ENCODE data around the gene C17orf75.

C17orf75 gene

GRCh38 chr17:32302037-32302436, 39.9 kb downstream of the C17orf75 start:
- H3K9me3 ChIP-seq (ENCODE audit: severe bottlenecking) = no peaks in the 10 kb centered on the region
- no peaks in the 10 kb centered on the region for H3K4me1 ChIP-seq (ENCODE audit: insufficient read depth, poor library complexity, severe bottlenecking)
- DNase-seq (ENCODE audit: low spot score) = no peak
- H3K27ac ChIP-seq (ENCODE audit: poor library complexity, severe bottlenecking) = no peak overlapping the region
- ATAC-seq (ENCODE audit: low read depth) = no peak
- no peaks in the 10 kb centered on the region for H3K36me3 ChIP-seq (ENCODE audit: low read depth)
- no peak overlapping the region for H3K4me3 ChIP-seq (ENCODE audit: severe bottlenecking)
- no peak for TF ChIP-seq CTCF (IDR thresholded peaks at IDR 0.05; ENCODE audit: poor library complexity, severe bottlenecking)
- no peaks in the 10 kb centered on the region for H3K27me3 ChIP-seq (ENCODE audit: insufficient read depth, poor library complexity, severe bottlenecking)

- Histone ChIP-seq H3K27ac (ENCODE audit: poor library complexity, severe bottlenecking) (no peak overlapping the region), H3K36me3 (ENCODE audit: low read depth) (no peaks in the 10 kb centered on the region), H3K4me1 (ENCODE audit: insufficient read depth, poor library complexity, severe bottlenecking) (no peaks in the 10 kb centered on the region), H3K4me3 (ENCODE audit: severe bottlenecking) (no peak overlapping the region), H3K9me3 (ENCODE audit: severe bottlenecking) (no peaks in the 10 kb centered on the region), H3K27me3 (ENCODE audit: insufficient read depth, poor library complexity, severe bottlenecking) (no peaks in the 10 kb centered on the region)
- no peak for TF ChIP-seq CTCF (IDR thresholded peaks at IDR 0.05; ENCODE audit: poor library complexity, severe bottlenecking)
- DNase-seq (ENCODE audit: low spot score) (no peak), ATAC-seq (ENCODE audit: low read depth) (no peak)
These were observed 42.3 kb downstream of the C17orf75 start for GRCh38 chr17:32299580-32300164.

- no peaks in the 10 kb centered on the region for H3K27me3 ChIP-seq (ENCODE audit: insufficient read depth, poor library complexity, severe bottlenecking)
- DNase-seq (ENCODE audit: low spot score) = no peak
- H3K36me3 ChIP-seq (ENCODE audit: low read depth) = no peaks in the 10 kb centered on the region
- H3K9me3 ChIP-seq (ENCODE audit: severe bottlenecking) = no peaks in the 10 kb centered on the region
- no peak overlapping the region for H3K4me3 ChIP-seq (ENCODE audit: severe bottlenecking)
- no peaks in the 10 kb centered on the region for H3K4me1 ChIP-seq (ENCODE audit: insufficient read depth, poor library complexity, severe bottlenecking)
- no peak for TF ChIP-seq CTCF (IDR thresholded peaks at IDR 0.05; ENCODE audit: poor library complexity, severe bottlenecking)
- ATAC-seq (ENCODE audit: low read depth) = no peak
- H3K27ac ChIP-seq (ENCODE audit: poor library complexity, severe bottlenecking) = no peak overlapping the region
These were observed 43.0 kb downstream of the C17orf75 start for GRCh38 chr17:32298721-32299579.

- DNase-seq (ENCODE audit: low spot score) = no peak
- Histone ChIP-seq H3K36me3 (ENCODE audit: low read depth) (no peaks in the 10 kb centered on the region), H3K27me3 (ENCODE audit: insufficient read depth, poor library complexity, severe bottlenecking) (no peaks in the 10 kb centered on the region), H3K27ac (ENCODE audit: poor library complexity, severe bottlenecking) (no peak overlapping the region), H3K4me1 (ENCODE audit: insufficient read depth, poor library complexity, severe bottlenecking) (no peaks in the 10 kb centered on the region), H3K4me3 (ENCODE audit: severe bottlenecking) (no peak overlapping the region), H3K9me3 (ENCODE audit: severe bottlenecking) (no peaks in the 10 kb centered on the region)
- ATAC-seq (ENCODE audit: low read depth) = no peak
- no peak for TF ChIP-seq CTCF (IDR thresholded peaks at IDR 0.05; ENCODE audit: poor library complexity, severe bottlenecking)
These were observed 43.7 kb downstream of the C17orf75 start for GRCh38 chr17:32298298-32298697.

GRCh38 chr17:32297860-32298259, 44.1 kb downstream of the C17orf75 start:
- Histone ChIP-seq H3K4me1 (ENCODE audit: insufficient read depth, poor library complexity, severe bottlenecking) (no peaks in the 10 kb centered on the region), H3K9me3 (ENCODE audit: severe bottlenecking) (no peaks in the 10 kb centered on the region), H3K27ac (ENCODE audit: poor library complexity, severe bottlenecking) (no peak overlapping the region), H3K36me3 (ENCODE audit: low read depth) (no peaks in the 10 kb centered on the region), H3K4me3 (ENCODE audit: severe bottlenecking) (no peak overlapping the region), H3K27me3 (ENCODE audit: insufficient read depth, poor library complexity, severe bottlenecking) (no peaks in the 10 kb centered on the region)
- TF ChIP-seq CTCF (IDR thresholded peaks at IDR 0.05; ENCODE audit: poor library complexity, severe bottlenecking) = no peak
- no peak for DNase-seq (ENCODE audit: low spot score)
- no peak for ATAC-seq (ENCODE audit: low read depth)

Data from RWPE2 (cell line).